Mesenteric fat pad (tissue), 1 donor: ENCODE measurements around the gene PCDH15. TPM values are rescaled to one million over a fixed set of nuclear protein-coding genes. Genes with fewer than 3 reads are reported as not detected.
"Not testable (repeated sequence)": the region's sequence is repeated elsewhere in the genome, so short reads cannot be mapped to it uniquely, and the experiment has no call there.

ENCODE experiments used
- DNase-seq: peaks from one replicate; pipeline ENCODE4 v3.0.0-alpha.2; 2020; ENCODE audit warnings: low spot score
- total RNA-seq: library from RNA; stranded (reverse); fragmentation: NEBNext Ultra II Directional; extraction: Animal tissue kit (Norgen Biotek cat#: 25700); gene quantifications from one replicate; pipeline ENCODE4 v1.2.1, GENCODE V29; 2021
- donor health status: DM: yes; HTN: yes; CAD: no.

PCDH15 gene
- total RNA-seq, 1 donor from 2014 or later: not detected

- no peak for DNase-seq
These were observed 803.1 kb downstream of the PCDH15 start for GRCh38 chr10:53997953-53998352.

GRCh38 chr10:53990799-53991238 is 810.2 kb downstream of the PCDH15 start:
- DNase-seq: no peak

- DNase-seq: no peak
These were observed 817.6 kb downstream of the PCDH15 start for GRCh38 chr10:53983431-53983830.

- no peak for DNase-seq
These were observed 820.8 kb downstream of the PCDH15 start for GRCh38 chr10:53980210-53980609.

- DNase-seq: no peak
These were observed 822.7 kb downstream of the PCDH15 start for GRCh38 chr10:53978301-53978700.

GRCh38 chr10:53977267-53977666 is 823.8 kb downstream of the PCDH15 start:
- no peak for DNase-seq

- DNase-seq: no peak
These were observed 843.6 kb downstream of the PCDH15 start for GRCh38 chr10:53957401-53957800.

GRCh38 chr10:53955091-53955490 is 845.9 kb downstream of the PCDH15 start:
- no peak for DNase-seq

GRCh38 chr10:53952698-53953630 is 848.1 kb downstream of the PCDH15 start:
- DNase-seq: no peak

- no peak for DNase-seq
These were observed 861.4 kb downstream of the PCDH15 start for GRCh38 chr10:53939654-53940053.

GRCh38 chr10:53930648-53931047 is 870.4 kb downstream of the PCDH15 start:
- no peak for DNase-seq

GRCh38 chr10:53924051-53924700 is 876.9 kb downstream of the PCDH15 start:
- DNase-seq: not testable (repeated sequence)

- DNase-seq: no peak
These were observed 882.3 kb downstream of the PCDH15 start for GRCh38 chr10:53918755-53919154.

GRCh38 chr10:53909791-53910190 is 891.2 kb downstream of the PCDH15 start:
- no peak for DNase-seq

GRCh38 chr10:53904506-53905241 is 896.4 kb downstream of the PCDH15 start:
- no peak for DNase-seq

GRCh38 chr10:53903756-53904155 is 897.3 kb downstream of the PCDH15 start:
- DNase-seq: no peak

GRCh38 chr10:53899463-53900160 is 901.4 kb downstream of the PCDH15 start:
- no peak for DNase-seq

- no peak for DNase-seq
These were observed 902.5 kb downstream of the PCDH15 start for GRCh38 chr10:53898532-53898931.

- no peak for DNase-seq
These were observed 906.9 kb downstream of the PCDH15 start for GRCh38 chr10:53894145-53894544.

GRCh38 chr10:53893061-53893460 is 908.0 kb downstream of the PCDH15 start:
- no peak for DNase-seq
